HFF-Myc (cell line): ENCODE results near the gene GFI1B.

ENCODE experiments used
- DNase-seq: peaks from one replicate; pipeline ENCODE4 v3.0.0-alpha.2; 2011; ENCODE audit warnings: low read depth; ENCODE audit errors: extremely low read depth
- H3K4me3 ChIP-seq: replicated peaks from 2 replicates; pipeline ENCODE4 v1.5.1; 2011; ENCODE audit warnings: low read depth, mild to moderate bottlenecking, control low read depth, low read length
- TF ChIP-seq, protein P1 (sequence below): IDR thresholded peaks from 2 replicates; pipeline ENCODE4 v1.5.1; 2012; ENCODE audit warnings: mild to moderate bottlenecking, low read depth, low read length, control low read depth; ENCODE audit errors: missing control alignments

The GFI1B gene

DNA sequence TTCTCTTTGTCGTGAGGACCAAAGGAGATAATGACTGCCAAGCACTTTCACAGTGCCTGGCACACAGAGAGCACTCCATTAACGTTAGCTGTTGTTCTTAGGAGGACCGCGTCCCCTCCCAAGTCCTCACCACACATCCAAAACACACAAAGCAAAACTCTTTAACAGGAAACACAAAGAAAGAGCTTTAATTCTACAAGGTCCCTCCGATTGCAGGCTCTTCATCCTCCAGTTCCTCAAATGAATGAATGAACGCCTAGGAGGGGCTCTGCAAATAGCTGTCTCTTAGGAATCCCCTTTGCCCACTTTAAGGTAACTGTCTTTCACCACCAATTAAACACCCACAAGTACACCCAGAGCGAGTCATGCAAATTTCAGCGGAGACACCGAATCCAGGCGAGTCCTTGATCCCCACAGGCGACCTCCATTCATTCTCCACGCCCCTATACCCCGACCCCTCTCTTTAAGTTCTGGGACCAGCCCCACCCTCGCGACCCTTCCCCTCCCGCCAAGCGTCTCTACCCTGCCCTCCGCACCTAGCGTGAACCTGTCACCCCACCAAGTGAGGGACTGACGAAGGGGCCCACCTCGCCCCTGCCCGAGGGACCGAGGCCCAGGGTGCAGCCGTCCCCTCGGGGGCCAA, 34.7 kb upstream of the GFI1B start:
- H3K4me3 ChIP-seq: peak overlapping the region; percentile 85
- TF ChIP-seq, protein P1, sequence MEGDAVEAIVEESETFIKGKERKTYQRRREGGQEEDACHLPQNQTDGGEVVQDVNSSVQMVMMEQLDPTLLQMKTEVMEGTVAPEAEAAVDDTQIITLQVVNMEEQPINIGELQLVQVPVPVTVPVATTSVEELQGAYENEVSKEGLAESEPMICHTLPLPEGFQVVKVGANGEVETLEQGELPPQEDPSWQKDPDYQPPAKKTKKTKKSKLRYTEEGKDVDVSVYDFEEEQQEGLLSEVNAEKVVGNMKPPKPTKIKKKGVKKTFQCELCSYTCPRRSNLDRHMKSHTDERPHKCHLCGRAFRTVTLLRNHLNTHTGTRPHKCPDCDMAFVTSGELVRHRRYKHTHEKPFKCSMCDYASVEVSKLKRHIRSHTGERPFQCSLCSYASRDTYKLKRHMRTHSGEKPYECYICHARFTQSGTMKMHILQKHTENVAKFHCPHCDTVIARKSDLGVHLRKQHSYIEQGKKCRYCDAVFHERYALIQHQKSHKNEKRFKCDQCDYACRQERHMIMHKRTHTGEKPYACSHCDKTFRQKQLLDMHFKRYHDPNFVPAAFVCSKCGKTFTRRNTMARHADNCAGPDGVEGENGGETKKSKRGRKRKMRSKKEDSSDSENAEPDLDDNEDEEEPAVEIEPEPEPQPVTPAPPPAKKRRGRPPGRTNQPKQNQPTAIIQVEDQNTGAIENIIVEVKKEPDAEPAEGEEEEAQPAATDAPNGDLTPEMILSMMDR: no peak
- DNase-seq: no peak

DNA sequence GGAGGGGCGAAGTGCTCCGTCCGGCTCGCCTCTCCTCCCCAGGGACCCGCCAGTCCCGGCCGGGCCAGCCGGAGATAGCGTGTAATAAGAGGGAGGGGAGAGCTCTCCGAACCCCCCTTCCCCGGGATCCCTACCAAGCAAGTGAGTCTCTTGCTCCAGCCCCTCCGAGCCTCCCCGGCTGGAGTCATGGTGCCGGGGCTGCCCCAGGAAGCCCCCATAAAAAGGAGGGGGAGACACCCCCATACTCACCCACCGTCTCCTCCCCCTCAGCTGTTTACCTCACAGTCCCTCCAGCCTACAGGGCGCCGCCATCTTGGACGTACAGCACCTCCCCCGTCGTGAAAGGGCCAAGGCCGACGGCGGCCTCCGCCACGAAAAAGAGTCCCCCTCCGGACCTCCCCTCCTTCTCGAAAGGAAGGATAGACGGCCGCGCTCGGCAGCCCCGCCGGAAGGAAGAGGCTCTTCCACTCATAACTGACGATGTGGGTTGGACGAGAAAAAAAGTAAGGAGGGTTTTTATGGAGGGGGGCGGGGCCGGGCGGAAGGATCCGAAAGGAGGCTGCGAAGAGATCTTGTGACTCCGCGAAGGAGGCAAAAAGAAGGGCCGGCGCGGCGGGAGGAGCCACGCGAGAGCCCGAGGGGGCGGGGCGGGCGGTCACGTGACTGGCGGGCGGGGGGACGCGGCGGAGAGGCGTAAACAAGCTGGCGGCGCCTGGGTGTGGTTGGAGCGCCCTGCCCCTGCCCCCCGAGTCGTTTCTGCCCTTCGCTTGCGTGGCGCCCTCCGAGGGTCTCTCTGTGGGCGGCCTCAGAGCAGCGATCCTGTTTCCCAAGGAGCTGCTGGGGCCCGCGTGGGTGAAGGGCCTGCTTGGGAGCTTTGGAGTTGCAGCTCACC, 34.0 kb upstream of the GFI1B start, which contains the start of gene TSC1:
TSS of gene TSC1 (minus strand) at position 323 of the 892 bp plus-strand sequence. CDS start 15,744 bp downstream, outside the sequence.
- H3K4me3 ChIP-seq: peak within 1 kb of the TSS; percentile 85
- DNase-seq: peak; percentile 74
- TF ChIP-seq, protein P1: no peak

DNA sequence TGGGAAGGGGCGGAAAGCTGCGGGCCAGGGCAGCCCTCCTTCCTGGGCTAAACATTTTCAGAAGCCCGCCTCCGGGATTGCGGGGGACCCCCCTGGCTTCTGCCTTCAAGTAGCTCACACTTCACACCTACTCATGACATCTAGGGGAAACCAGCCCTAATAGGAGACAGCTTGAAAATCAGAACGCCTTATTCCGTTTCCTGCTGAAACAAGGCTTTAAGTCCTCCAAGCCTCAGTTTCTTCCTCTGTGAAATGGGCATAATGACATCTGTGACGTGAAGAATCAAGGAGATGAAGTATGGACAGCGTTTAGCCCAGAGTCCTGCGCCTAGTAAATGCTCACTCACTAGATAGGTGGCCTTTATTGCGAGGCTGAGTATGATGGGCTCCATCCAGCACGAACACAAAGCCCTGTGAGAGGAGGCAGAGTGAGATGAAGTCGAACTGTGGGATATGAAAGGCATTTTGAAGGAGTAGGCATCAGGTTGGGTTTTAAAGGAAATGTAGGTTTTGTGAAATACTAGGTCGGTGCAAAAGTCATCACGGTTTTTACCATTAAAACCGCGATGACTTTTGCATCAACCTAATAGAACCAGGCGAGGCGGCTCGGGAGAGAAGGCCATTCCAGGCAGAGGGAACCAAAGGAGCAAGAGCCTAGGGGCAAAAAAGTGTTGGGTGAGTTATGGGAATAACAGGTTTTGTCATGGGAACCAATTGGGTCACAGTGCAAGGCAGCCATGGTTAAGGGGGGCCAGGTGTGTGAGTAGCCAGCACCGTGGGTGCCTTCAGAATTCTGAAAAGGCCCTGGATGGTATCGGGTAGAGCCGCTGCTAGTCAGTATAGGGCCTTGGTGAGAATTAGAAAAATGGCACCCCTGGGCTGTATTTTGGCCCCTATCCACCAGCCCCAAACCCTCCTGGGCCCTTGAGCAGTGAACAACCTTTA, 33.0 kb upstream of the GFI1B start:
- TF ChIP-seq, protein P1: no peak
- H3K4me3 ChIP-seq: peak overlapping the region; percentile 85
- DNase-seq: no peak

DNA sequence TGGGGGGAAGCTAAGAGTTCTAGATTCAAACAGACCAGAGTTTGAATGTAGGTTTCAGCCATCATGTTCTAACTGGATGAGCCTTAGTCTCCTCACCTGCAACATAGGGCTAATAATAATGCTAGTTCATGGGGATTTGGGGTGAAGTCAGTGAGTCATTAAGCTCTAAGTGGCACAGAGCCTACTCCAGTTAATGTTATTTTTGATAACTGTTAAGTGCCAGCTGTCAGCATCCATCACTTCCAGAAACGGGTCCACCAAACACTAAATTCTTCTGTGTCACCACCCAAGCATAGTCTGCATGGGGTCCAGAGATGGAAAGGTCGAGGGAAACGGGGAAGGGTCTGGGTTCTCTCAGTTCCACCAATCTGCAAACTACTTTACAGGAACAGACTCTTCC, 32.3 kb upstream of the GFI1B start:
- TF ChIP-seq, protein P1: no peak
- no peak for DNase-seq
- H3K4me3 ChIP-seq: no peak overlapping the region

DNA sequence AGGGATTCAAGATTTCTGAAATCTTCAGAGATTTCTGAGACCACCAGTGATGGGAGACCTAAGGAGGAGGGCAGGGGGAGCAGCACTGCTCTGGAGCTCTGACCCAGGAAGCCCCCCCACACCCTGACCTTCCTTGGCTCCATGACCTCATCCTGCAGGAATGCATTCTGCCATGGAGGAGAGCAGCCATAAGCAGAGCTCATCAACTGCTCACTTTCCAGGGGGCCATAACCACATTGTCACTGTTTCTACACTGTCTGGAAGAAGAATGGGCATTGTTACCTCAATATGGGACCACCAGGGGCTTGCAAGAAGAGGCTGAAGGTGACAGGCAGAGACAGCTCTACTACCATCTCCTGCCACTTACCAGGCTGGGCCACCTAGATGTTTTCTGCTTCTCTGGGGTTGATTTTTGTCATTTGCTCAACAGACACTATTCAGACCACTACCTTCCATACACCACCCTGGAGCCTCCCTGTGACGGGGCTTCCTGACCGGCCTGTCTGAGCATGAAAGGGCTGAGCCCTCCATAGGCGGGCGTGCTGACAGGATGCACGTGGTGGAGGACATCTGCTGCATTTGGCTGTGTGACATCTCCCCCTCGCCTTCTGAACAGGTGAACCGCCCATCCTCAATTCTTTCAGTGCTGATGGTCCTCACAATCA, 31.7 kb upstream of the GFI1B start:
- TF ChIP-seq, protein P1: no peak
- no peak for DNase-seq
- H3K4me3 ChIP-seq: no peak overlapping the region

DNA sequence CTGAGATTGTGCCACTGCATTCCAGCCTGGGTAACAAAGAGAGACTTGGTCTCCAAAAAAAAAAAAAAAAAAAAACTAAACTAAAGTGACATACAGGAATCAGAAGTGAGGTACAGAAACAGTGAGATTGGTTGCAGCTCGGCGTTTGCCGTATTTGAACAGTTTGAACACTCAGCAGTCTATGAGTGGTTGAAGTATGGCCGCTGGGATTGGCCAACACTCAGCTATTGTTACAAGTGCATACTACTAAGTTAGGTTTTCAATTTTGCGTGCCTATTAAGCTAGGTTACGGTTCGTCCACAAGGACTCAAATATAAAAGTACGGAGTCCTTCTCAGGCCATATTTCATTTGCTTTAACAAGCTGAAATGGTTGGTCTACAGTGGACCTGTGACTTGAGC, 30.7 kb upstream of the GFI1B start:
- no peak for DNase-seq
- H3K4me3 ChIP-seq: no peak overlapping the region
- TF ChIP-seq, protein P1: no peak
